GM12878 (cell line): ENCODE results near the gene RHPN2. TPM values are rescaled to one million over a fixed set of nuclear protein-coding genes. Genes with fewer than 3 reads are reported as not detected.

Source experiments
- ATAC-seq: fragments of 200-7000 bp; cut with Tn5 transposase; 3 replicates; pipeline ENCODE4 v1.9.1; 2020; ENCODE audit warnings: mild to moderate bottlenecking, moderate library complexity
- BruUV-seq: library from RNA; stranded (reverse); fragments of 400-500 nt; replicated peaks from 2 replicates; lab custom pipeline; 2021; lab: Mats Ljungman, UMichigan
- CTCF ChIA-PET: fragments of 300-600 bp; sonication (Branson Sonifier 250); formaldehyde crosslinking; extraction: SDS; loops from one replicate; lab custom pipeline; 2021; ENCODE audit warnings: inconsistent platforms; lab: Yijun Ruan, JAX
- POLR2A ChIA-PET: fragments of 350-600 bp; formaldehyde crosslinking; extraction: SDS; loops from one replicate; lab custom pipeline; 2021; ENCODE audit warnings: inconsistent platforms; lab: Charles Lee
- RAD21 ChIA-PET: fragments of 300-600 bp; sonication (Branson Sonifier 250); formaldehyde crosslinking; loops from one replicate; lab custom pipeline; 2023; ENCODE audit warnings: antibody characterized with exemption; ENCODE audit not compliant: unreplicated experiment; lab: Charles Lee
- SMC1A ChIA-PET: fragments of 300-600 bp; sonication (Branson Sonifier 250); formaldehyde crosslinking; loops from one replicate; lab custom pipeline; 2023; ENCODE audit not compliant: unreplicated experiment, uncharacterized antibody; lab: Charles Lee
- DNase-seq: peaks from one replicate; pipeline ENCODE4 v3.0.0-alpha.2; 2011; ENCODE audit warnings: low read depth, low spot score
- FAIRE-seq: peaks from 3 replicates; lab custom pipeline; 2011; peaks lifted over from hg19 to GRCh38; lab: Jason Lieb, UNC
- H2AFZ ChIP-seq: 2 replicates; pipeline ENCODE4 v1.6.0; 2011; ENCODE audit warnings: low read depth, low read length, control low read depth; ENCODE audit not compliant: control insufficient read depth
- H3K27ac ChIP-seq: 2 replicates; pipeline ENCODE4 v1.5.1; 2011; ENCODE audit warnings: control low read depth; ENCODE audit not compliant: control insufficient read depth, insufficient read depth
- H3K27me3 ChIP-seq, 2 experiments: replicated peaks in 1 of 2; 2 replicates each; pipeline versions ENCODE4 v1.6.0 to v1.6.1; 2011; ENCODE audit warnings: low read length in 1 of 2; ENCODE audit not compliant: control insufficient read depth in 2 of 2, insufficient read depth in 2 of 2
- H3K36me3 ChIP-seq, 2 experiments: 2 replicates each; pipeline ENCODE4 v1.5.1; 2011; ENCODE audit warnings: low read length in 1 of 2; ENCODE audit not compliant: control insufficient read depth in 2 of 2, insufficient read depth in 2 of 2
- H3K4me1 ChIP-seq: 2 replicates; pipeline ENCODE4 v1.6.1; 2011; ENCODE audit warnings: mild to moderate bottlenecking, low read length, moderate library complexity, mixed read lengths; ENCODE audit not compliant: control insufficient read depth, insufficient read depth
- H3K4me2 ChIP-seq: 2 replicates; pipeline ENCODE4 v1.6.0; 2011; ENCODE audit warnings: control low read depth; ENCODE audit not compliant: control insufficient read depth, insufficient read depth
- H3K4me3 ChIP-seq: fragments of 200-600 bp; sonication (generic); 2 replicates; pipeline ENCODE4 v1.5.1; 2016
- H3K79me2 ChIP-seq: 2 replicates; pipeline ENCODE4 v1.6.0; 2011; ENCODE audit warnings: low read length; ENCODE audit not compliant: control insufficient read depth, insufficient read depth
- H3K9ac ChIP-seq: 2 replicates; pipeline ENCODE4 v1.8.0; 2011; ENCODE audit warnings: low read length, control low read depth, mixed read lengths; ENCODE audit not compliant: control insufficient read depth, insufficient read depth
- H3K9me3 ChIP-seq: replicated peaks from 3 replicates; pipeline ENCODE4 v1.5.1; 2011; ENCODE audit warnings: mild to moderate bottlenecking, low read length; ENCODE audit not compliant: control insufficient read depth, insufficient read depth
- H4K20me1 ChIP-seq: 2 replicates; pipeline ENCODE4 v1.6.0; 2011; ENCODE audit not compliant: control insufficient read depth, insufficient read depth
- GATAD2B ChIP-seq: fragments of 450-650 bp; conservative IDR thresholded peaks from 2 replicates; pipeline ENCODE4 v1.6.1; 2017; ENCODE audit warnings: low read depth, mild to moderate bottlenecking, moderate library complexity
- IRF3 ChIP-seq: fragments of 450-650 bp; IDR thresholded peaks from 2 replicates; pipeline ENCODE4 v1.6.1; 2014; ENCODE audit warnings: mild to moderate bottlenecking
- NR2F1 ChIP-seq: fragments of 450-650 bp; conservative IDR thresholded peaks from 2 replicates; pipeline ENCODE4 v1.6.1; 2017; ENCODE audit warnings: mild to moderate bottlenecking
- PRDM15 ChIP-seq: fragments of 450-650 bp; formaldehyde crosslinking; IDR thresholded peaks from 2 replicates; pipeline ENCODE4 v1.4.0; 2020; ENCODE audit warnings: mild to moderate bottlenecking, moderate library complexity
- RAD21 ChIP-seq: IDR thresholded peaks from 2 replicates; pipeline ENCODE4 v1.6.1; 2011; ENCODE audit warnings: mild to moderate bottlenecking, low read depth, low read length, moderate library complexity; ENCODE audit not compliant: insufficient read depth
- SP1 ChIP-seq: IDR thresholded peaks from one replicate; pipeline ENCODE4 v1.6.1; 2011; ENCODE audit warnings: low read depth, low read length
- SPI1 ChIP-seq: IDR thresholded peaks from 2 replicates; pipeline ENCODE4 v1.6.1; 2011; ENCODE audit warnings: low read depth, mild to moderate bottlenecking, low read length, moderate library complexity, borderline replicate concordance; ENCODE audit not compliant: insufficient read depth
- USF1 ChIP-seq: IDR thresholded peaks from 2 replicates; pipeline ENCODE4 v1.6.1; 2011; ENCODE audit warnings: borderline replicate concordance, low read depth, mild to moderate bottlenecking, moderate library complexity, mixed read lengths, low read length; ENCODE audit not compliant: insufficient read depth; ENCODE audit errors: extremely low read length
- WGBS: methylation state at CpG from one replicate; pipeline ENCODE4 v1.1.6; 2016; ENCODE audit warnings: low lambda C conversion rate; ENCODE audit not compliant: insufficient replicate concordance, insufficient coverage; ENCODE audit errors: missing lambda C conversion rate; 5-methylcytosine and 5-hydroxymethylcytosine counted together
- in situ Hi-C: fragments of 300-500 bp; cut with MboI; formaldehyde crosslinking; loops from 9 replicates; pipeline ENCODE4 v1.14.3; 2018; ENCODE audit warnings: mixed read lengths
- intact Hi-C: fragments of 100-400 bp; cut with micrococcal nuclease; formaldehyde crosslinking; loops from one replicate; pipeline ENCODE4 v1.14.2; 2022; ENCODE audit not compliant: unreplicated experiment
- polyA plus RNA-seq, 11 experiments: library from polyadenylated mRNA; depleted of rRNA in 4 of 11; unstranded in 6 of 11; stranded (reverse) in 5 of 11; fragments of >200 nt; fragmentation: Nextera tagmentation in 4 of 11; fragmentation: Illumina TruSeq in 1 of 11; extraction: Ambion mirVana in 4 of 11; extraction: Trizol in 1 of 11; gene quantifications; 1 replicate in 1 of 11; 2 replicates in 10 of 11; pipeline versions ENCODE4 v1.2.1 to v1.2.3, GENCODE V29; 2011 to 2016; ENCODE audit warnings: inconsistent platforms in 2 of 11, missing spikeins in 2 of 11, low read depth in 1 of 11
- total RNA-seq, 4 experiments: library from RNA; depleted of rRNA in 3 of 4; stranded (reverse); fragments of >200 nt in 3 of 4; fragmentation: Illumina TruSeq in 1 of 4; extraction: Trizol in 1 of 4; gene quantifications; 2 replicates each; pipeline versions ENCODE4 v1.2.1 to v1.2.3, GENCODE V29; 2013 to 2021

The RHPN2 gene
- total and polyA plus RNA-seq, 10 of the 15 experiments (the other 5 are each of a cell fraction or from before 2014, with no cell fraction given) = 0.71 to 7.4 (median 3.7) TPM

GRCh38 chr19:33052352-33052972 lies 12.2 kb downstream of the RHPN2 start:
- no peaks in the 10 kb centered on the region for H3K4me1 ChIP-seq
- no peak for FAIRE-seq
- H4K20me1 ChIP-seq = no peaks in the 10 kb centered on the region
- no peaks in the 10 kb centered on the region; a peak in 1 of 4 replicates for H3K36me3 ChIP-seq
- no peak overlapping the region for H3K4me3 ChIP-seq
- no peak overlapping the region for H3K9ac ChIP-seq
- ChIA-PET CTCF (interaction anchor here (1.0 kb wide), 1 partner anchor 136 kb away, joined by 4 read pairs; no protein-coding TSS in a partner anchor), RAD21 (no interaction called here), SMC1A (no interaction called here), POLR2A (no interaction called here)
- H3K4me2 ChIP-seq = no peak overlapping the region
- DNase-seq = no peak
- no peaks in the 10 kb centered on the region for H3K27me3 ChIP-seq
- H2AFZ ChIP-seq = no peak overlapping the region
- ATAC-seq = no peak
- H3K79me2 ChIP-seq = no peaks in the 10 kb centered on the region
- 81% methylated on average over 8 of the region's 8 CpGs for WGBS
- intact Hi-C loops (no loop called here), in situ Hi-C loops (no loop called here)
- no peaks in the 10 kb centered on the region for H3K9me3 ChIP-seq
- no peak overlapping the region for H3K27ac ChIP-seq
- no TSS peak for BruUV-seq
- TF ChIP-seq USF1 (no peak), GATAD2B (no peak), RAD21 (no peak), IRF3 (no peak), NR2F1 (no peak), SP1 (no peak), PRDM15 (CRISPR knock-in tag) (no peak), SPI1 (no peak)
